ENCODE results near the gene CPVL. TPM values are rescaled to one million over a fixed set of nuclear protein-coding genes. Genes with fewer than 3 reads are reported as not detected.

CPVL gene
- polyA plus RNA-seq, 3 donors, result 410 to 1,111 (median 1,108) TPM

- Histone ChIP-seq H3K27me3 (ENCODE audit: control insufficient read depth in 2 of 2, insufficient read depth in 2 of 2, low read length in 2 of 2) (no peaks in the 10 kb centered on the region), H2AFZ (ENCODE audit: insufficient read depth, low read depth, low read length, poor library complexity, severe bottlenecking) (no peak overlapping the region), H3K9ac (ENCODE audit: insufficient read depth, low read length, poor library complexity, severe bottlenecking) (no peak overlapping the region), H4K20me1 (ENCODE audit: insufficient read depth, low read length) (peaks cover 23% of the 10 kb centered on the region), H3K9me3 (replicated peaks in 1 of 2; ENCODE audit: control insufficient read depth in 1 of 2, insufficient read depth in 1 of 2, low read length in 2 of 2) (no peaks in the 10 kb centered on the region), H3K4me3 (replicated peaks in 1 of 3; ENCODE audit: low read depth in 2 of 3, low read length in 3 of 3) (no peak overlapping the region), H3K4me1 (ENCODE audit: control insufficient read depth in 1 of 2, insufficient read depth in 2 of 2, low read length in 2 of 2) (no peaks in the 10 kb centered on the region), H3K79me2 (ENCODE audit: insufficient read depth, low read length) (no peaks in the 10 kb centered on the region), H3K27ac (ENCODE audit: low read depth in 1 of 2, low read length in 2 of 2) (no peak overlapping the region), H3K4me2 (replicated peaks; ENCODE audit: extremely low read depth, low read length, poor library complexity, severe bottlenecking) (no peak overlapping the region), H3K36me3 (replicated peaks in 1 of 2; ENCODE audit: control insufficient read depth in 1 of 2, insufficient read depth in 2 of 2, low read length in 2 of 2) (no peaks in the 10 kb centered on the region)
- Mint-ChIP-seq H3K9me3 (peaks cover 0 to 2% (median 0%) of the 10 kb centered on the region in 7 donors), H3K27me3 (ENCODE audit: low read depth in 3 of 3) (peaks cover 0 to 2% (median 0%) of the 10 kb centered on the region in 3 donors), H3K4me3 (no peak overlapping the region), H3K27ac (no peak overlapping the region), H3K36me3 (peaks cover 2 to 7% of the 10 kb centered on the region in 2 donors), H3K4me1 (peaks cover 5% of the 10 kb centered on the region)
- no peak for TF ChIP-seq CTCF (IDR thresholded peaks at IDR 0.05)
- intact Hi-C loops (cut with micrococcal nuclease), result loop anchor here in 1 of 2 donors (10.0 kb wide), 1 partner anchor 1329 kb away; no protein-coding TSS in a partner anchor
- DNase-seq, result no peak
- WGBS (ENCODE audit: insufficient coverage), result 98% methylated on average over 5 of the region's 6 CpGs
Measured at GRCh38 chr7:29185613-29186012, 39.3 kb upstream of the CPVL start.

- Mint-ChIP-seq H3K9me3 (peaks cover 0 to under 1% (median 0%) of the 10 kb centered on the region in 7 donors), H3K4me1 (peaks cover 2% of the 10 kb centered on the region), H3K36me3 (peaks cover 2 to 7% of the 10 kb centered on the region in 2 donors), H3K4me3 (no peak overlapping the region), H3K27me3 (ENCODE audit: low read depth in 3 of 3) (no peaks in the 10 kb centered on the region), H3K27ac (no peak overlapping the region)
- intact Hi-C loops (cut with micrococcal nuclease), result loop anchor here in 1 of 2 donors (10.0 kb wide), 1 partner anchor 1330 kb away; no protein-coding TSS in a partner anchor
- H3K36me3 ChIP-seq (replicated peaks in 1 of 2; ENCODE audit: control insufficient read depth in 1 of 2, insufficient read depth in 2 of 2, low read length in 2 of 2), result no peaks in the 10 kb centered on the region
- no peak overlapping the region for H2AFZ ChIP-seq (ENCODE audit: insufficient read depth, low read depth, low read length, poor library complexity, severe bottlenecking)
- no peaks in the 10 kb centered on the region for H3K27me3 ChIP-seq (ENCODE audit: control insufficient read depth in 2 of 2, insufficient read depth in 2 of 2, low read length in 2 of 2)
- no peaks in the 10 kb centered on the region for H3K4me1 ChIP-seq (ENCODE audit: control insufficient read depth in 1 of 2, insufficient read depth in 2 of 2, low read length in 2 of 2)
- TF ChIP-seq CTCF (IDR thresholded peaks at IDR 0.05), result no peak
- WGBS (ENCODE audit: insufficient coverage), result no CpG with 5 or more reads among the region's 2 CpGs
- H3K79me2 ChIP-seq (ENCODE audit: insufficient read depth, low read length), result no peaks in the 10 kb centered on the region
- H4K20me1 ChIP-seq (ENCODE audit: insufficient read depth, low read length), result peaks cover 16% of the 10 kb centered on the region
- H3K9ac ChIP-seq (ENCODE audit: insufficient read depth, low read length, poor library complexity, severe bottlenecking), result no peak overlapping the region
- H3K27ac ChIP-seq (ENCODE audit: low read depth in 1 of 2, low read length in 2 of 2), result no peak overlapping the region
- H3K9me3 ChIP-seq (replicated peaks in 1 of 2; ENCODE audit: control insufficient read depth in 1 of 2, insufficient read depth in 1 of 2, low read length in 2 of 2), result no peaks in the 10 kb centered on the region
- no peak overlapping the region for H3K4me3 ChIP-seq (replicated peaks in 1 of 3; ENCODE audit: low read depth in 2 of 3, low read length in 3 of 3)
- H3K4me2 ChIP-seq (replicated peaks; ENCODE audit: extremely low read depth, low read length, poor library complexity, severe bottlenecking), result no peak overlapping the region
- no peak for DNase-seq
Measured at GRCh38 chr7:29184599-29184998, 38.3 kb upstream of the CPVL start.

Measured in CD14-positive monocyte (primary cell).